ENCODE measurements around the gene USP3. TPM values are rescaled to one million over a fixed set of nuclear protein-coding genes. Genes with fewer than 3 reads are reported as not detected.

The USP3 gene
- total and polyA plus RNA-seq, 8 donors, result 37.4 to 80.7 (median 42.3) TPM

DNA sequence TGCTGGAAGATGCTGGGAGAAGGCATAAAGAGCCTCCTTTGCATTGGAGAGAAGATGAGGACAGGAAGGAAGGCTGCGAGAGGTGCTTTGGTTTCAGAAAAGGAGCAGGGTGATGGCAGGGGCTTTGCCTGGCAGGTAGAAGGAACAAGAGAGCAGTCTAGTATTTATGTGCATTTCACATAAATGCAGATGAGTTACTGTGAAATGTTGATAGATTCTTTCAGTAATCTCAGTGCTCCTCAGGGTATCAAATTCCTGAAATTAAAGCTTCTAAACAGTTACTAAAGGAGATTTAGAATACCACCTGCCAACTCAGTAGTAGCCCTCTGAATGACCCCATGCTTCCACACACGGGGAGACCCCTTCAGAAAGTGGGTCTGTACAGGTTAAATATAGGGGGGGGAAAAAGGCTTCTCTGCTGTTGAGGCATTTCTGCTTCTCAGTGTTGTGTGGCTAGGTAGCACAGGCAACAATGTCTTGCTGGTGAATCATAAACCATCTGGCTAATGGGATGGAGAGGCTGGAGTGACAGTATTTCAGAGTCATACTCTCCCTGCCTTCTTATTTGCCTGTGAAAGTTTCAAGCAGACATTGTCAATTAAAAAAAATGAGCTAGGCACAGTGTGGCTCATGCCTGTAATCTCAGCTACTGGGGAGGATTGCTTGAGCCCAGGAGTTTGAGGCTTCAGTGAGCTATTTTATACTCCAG lies 78.5 kb downstream of the USP3 start:
- intact Hi-C loops (cut with DNase I), result no loop called here
- DNase-seq, result no peak
- TF ChIP-seq, protein P1, sequence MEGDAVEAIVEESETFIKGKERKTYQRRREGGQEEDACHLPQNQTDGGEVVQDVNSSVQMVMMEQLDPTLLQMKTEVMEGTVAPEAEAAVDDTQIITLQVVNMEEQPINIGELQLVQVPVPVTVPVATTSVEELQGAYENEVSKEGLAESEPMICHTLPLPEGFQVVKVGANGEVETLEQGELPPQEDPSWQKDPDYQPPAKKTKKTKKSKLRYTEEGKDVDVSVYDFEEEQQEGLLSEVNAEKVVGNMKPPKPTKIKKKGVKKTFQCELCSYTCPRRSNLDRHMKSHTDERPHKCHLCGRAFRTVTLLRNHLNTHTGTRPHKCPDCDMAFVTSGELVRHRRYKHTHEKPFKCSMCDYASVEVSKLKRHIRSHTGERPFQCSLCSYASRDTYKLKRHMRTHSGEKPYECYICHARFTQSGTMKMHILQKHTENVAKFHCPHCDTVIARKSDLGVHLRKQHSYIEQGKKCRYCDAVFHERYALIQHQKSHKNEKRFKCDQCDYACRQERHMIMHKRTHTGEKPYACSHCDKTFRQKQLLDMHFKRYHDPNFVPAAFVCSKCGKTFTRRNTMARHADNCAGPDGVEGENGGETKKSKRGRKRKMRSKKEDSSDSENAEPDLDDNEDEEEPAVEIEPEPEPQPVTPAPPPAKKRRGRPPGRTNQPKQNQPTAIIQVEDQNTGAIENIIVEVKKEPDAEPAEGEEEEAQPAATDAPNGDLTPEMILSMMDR (IDR thresholded peaks at IDR 0.05), result no peak
- no peak for ATAC-seq
- Histone ChIP-seq H3K4me1 (peaks cover 0 to 4% of the 10 kb centered on the region in 2 donors), H3K9me3 (no peaks in the 10 kb centered on the region), H3K36me3 (peaks cover 0 to 75% of the 10 kb centered on the region in 2 donors), H3K27me3 (no peaks in the 10 kb centered on the region), H3K27ac (no peak overlapping the region), H3K4me3 (no peak overlapping the region)

DNA sequence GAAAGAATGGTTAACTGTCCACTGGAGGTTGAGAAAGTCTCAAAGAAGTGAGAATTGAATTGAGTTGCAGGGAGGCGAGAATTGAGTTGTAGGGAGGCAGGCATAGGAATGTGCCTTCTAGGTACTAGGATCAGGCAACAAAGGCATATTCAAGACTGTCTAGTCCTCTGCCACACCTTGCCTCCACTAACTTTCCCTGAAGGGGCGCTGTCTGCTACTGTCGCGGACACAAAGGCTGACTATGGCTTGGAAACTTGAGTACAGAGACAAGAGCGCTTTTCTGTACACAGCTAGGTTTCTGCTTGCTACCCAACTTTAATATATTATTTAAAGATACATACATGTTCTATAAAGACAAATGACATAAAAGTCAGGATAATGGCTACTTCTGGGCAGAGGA lies 82.4 kb downstream of the USP3 start:
- H3K4me1 ChIP-seq, result peaks cover 0 to 4% of the 10 kb centered on the region in 2 donors
- intact Hi-C loops (cut with DNase I), result no loop called here
- H3K36me3 ChIP-seq, result peaks cover 0 to 92% of the 10 kb centered on the region in 2 donors
- DNase-seq, result no peak
- no peak for ATAC-seq
- H3K9me3 ChIP-seq, result no peaks in the 10 kb centered on the region
- H3K27ac ChIP-seq, result no peak overlapping the region
- TF ChIP-seq, protein P1 (IDR thresholded peaks at IDR 0.05), result no peak
- no peak overlapping the region for H3K4me3 ChIP-seq
- no peaks in the 10 kb centered on the region for H3K27me3 ChIP-seq

DNA sequence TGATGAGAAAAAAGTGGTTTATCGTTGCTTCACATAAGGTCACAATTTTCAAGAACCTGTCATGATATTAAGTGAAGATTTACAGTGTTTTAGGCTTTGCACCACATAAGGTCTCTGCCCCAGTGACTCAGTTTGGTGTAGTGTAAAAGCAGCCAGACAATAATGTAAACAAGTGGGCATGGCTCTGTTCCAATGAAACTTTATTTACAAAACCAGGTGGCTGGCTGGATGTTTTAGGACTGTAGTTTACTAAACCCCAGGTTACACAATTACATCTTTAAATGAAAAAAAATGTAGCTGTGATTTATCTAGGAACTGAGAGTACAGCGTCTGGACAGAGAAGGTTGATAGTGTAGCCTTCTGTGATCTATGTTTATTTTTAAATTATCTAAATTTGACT lies 83.1 kb downstream of the USP3 start:
- H3K27me3 ChIP-seq, result no peaks in the 10 kb centered on the region
- ATAC-seq, result peak; percentile 26
- intact Hi-C loops (cut with DNase I), result no loop called here

DNA sequence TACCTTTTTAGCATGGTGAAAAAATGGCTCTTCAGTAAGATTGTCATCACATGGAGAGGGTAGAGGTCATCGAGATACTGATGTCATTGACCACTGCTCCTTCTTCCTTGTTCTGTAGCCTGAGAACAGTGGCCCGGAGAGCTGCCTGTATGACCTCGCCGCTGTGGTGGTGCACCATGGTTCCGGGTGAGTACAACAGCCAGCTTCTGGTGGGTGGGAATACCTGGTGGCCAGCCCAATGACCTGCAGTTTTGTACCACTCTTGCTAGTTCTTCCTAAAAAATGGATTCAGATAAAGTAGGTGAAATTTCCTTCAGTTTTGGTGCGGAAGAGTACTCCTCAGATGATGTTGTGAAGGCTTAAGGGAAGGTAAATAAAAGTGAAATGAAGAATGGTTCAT lies 84.4 kb downstream of the USP3 start:
- peaks cover 0 to 4% of the 10 kb centered on the region in 2 donors for H3K4me1 ChIP-seq
- DNase-seq, result no peak
- no peak overlapping the region for H3K4me3 ChIP-seq
- H3K36me3 ChIP-seq, result peaks cover 0 to 92% of the 10 kb centered on the region in 2 donors
- no peaks in the 10 kb centered on the region for H3K9me3 ChIP-seq
- TF ChIP-seq, protein P1 (IDR thresholded peaks at IDR 0.05), result no peak
- no peaks in the 10 kb centered on the region for H3K27me3 ChIP-seq
- intact Hi-C loops (cut with DNase I), result no loop called here
- no peak overlapping the region for H3K27ac ChIP-seq
- ATAC-seq, result no peak

More for the DNA sequence above, 83.1 kb downstream of the USP3 start:
- H3K9me3 ChIP-seq, result no peaks in the 10 kb centered on the region
- H3K4me3 ChIP-seq, result no peak overlapping the region
- TF ChIP-seq, protein P1 (IDR thresholded peaks at IDR 0.05), result no peak
- H3K4me1 ChIP-seq, result peaks cover 0 to 4% of the 10 kb centered on the region in 2 donors
- H3K27ac ChIP-seq, result no peak overlapping the region
- peaks cover 0 to 92% of the 10 kb centered on the region in 2 donors for H3K36me3 ChIP-seq
- no peak for DNase-seq

DNA sequence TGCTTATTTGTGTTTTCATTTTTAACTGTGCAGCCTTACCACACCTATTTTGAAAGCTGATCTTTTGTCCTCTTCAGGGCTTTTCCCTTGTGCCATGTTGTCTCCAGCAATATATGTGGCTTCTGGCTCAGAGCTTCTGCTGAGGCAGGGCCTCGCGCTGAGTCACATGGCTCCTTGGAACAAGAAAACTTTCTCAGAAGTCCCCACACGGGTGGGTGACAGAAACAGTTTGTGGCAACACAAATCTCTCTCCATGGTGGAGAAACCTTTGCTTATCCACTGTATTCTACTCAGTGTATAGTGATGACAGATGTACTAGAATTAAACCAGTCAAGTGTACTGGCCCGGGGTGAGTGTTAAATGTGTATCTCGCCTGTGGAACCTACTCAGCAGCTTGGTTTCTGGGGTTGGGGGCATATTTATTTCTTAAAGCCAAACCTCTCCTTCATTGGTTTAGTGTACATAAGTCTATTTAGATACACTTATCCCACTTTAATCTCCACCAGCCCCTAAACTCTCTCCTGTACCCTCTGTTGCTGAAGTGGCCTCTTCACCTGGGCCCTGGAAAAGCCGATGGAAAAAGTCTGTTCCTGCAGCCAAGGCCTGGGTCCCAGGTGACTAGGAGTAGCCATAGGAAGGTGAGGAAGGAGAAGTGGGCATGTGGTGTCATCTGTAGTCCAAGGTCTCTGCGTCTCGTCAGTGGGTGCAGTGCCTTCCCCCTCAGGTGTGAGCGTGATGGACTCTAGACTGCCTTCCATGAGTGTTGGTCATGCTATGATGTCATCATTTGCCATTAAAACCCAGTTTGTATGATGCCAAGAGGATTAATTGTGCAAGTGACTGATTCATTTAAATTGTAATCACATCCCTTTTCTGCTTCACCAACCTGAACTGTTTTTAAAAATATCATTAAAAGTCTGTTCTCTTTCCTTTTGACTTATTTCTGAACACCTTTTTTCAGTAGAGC lies 89.6 kb downstream of the USP3 start:
- no peak for ATAC-seq
- H3K27me3 ChIP-seq, result no peaks in the 10 kb centered on the region
- H3K36me3 ChIP-seq, result peaks cover 0 to 59% of the 10 kb centered on the region in 2 donors
- no peak for DNase-seq
- no peak overlapping the region for H3K27ac ChIP-seq
- TF ChIP-seq, protein P1 (IDR thresholded peaks at IDR 0.05), result no peak
- intact Hi-C loops (cut with DNase I), result loop anchor here in 1 of 2 donors (10.0 kb wide), 1 partner anchor 89 kb away; the partner anchor contains the start of gene USP3
- no peaks in the 10 kb centered on the region for H3K9me3 ChIP-seq
- no peak overlapping the region for H3K4me3 ChIP-seq
- H3K4me1 ChIP-seq, result peaks cover 12 to 17% of the 10 kb centered on the region in 2 donors

Measured in left lung (tissue), 10 donors.